GM18498 (cell line): ENCODE measurements around the gene TRAF3IP1.
A peak's percentile ranks its signal among the peaks of the same experiment; 100 is the strongest.

Experiments used
- ATAC-seq: cut with Tn5 transposase; IDR thresholded peaks from one replicate; pipeline ENCODE4 v1.9.1; 2021; ENCODE audit warnings: mild to moderate bottlenecking, moderate library complexity; ENCODE audit not compliant: unreplicated experiment

The TRAF3IP1 gene

GRCh38 chr2:238423561-238424312 is 103.4 kb downstream of the TRAF3IP1 start:
- no peak for ATAC-seq

GRCh38 chr2:238424313-238424700 is 104.0 kb downstream of the TRAF3IP1 start:
- no peak for ATAC-seq

- ATAC-seq: no peak
Measured at GRCh38 chr2:238425505-238425978, 105.2 kb downstream of the TRAF3IP1 start.

- peak; percentile 11 for ATAC-seq
Measured at GRCh38 chr2:238425979-238426567, 105.8 kb downstream of the TRAF3IP1 start.

- peak; percentile 87 for ATAC-seq
Measured at GRCh38 chr2:238426568-238427434, 106.5 kb downstream of the TRAF3IP1 start, which contains the start of gene ASB1. ASB1 (plus strand) TSS chr2:238426927; CDS start chr2:238427071, 144 bp downstream.

GRCh38 chr2:238427435-238428162 is 107.3 kb downstream of the TRAF3IP1 start:
- ATAC-seq: peak; percentile 6

- no peak for ATAC-seq
Measured at GRCh38 chr2:238428866-238429265, 108.5 kb downstream of the TRAF3IP1 start.

GRCh38 chr2:238430781-238431180 is 110.5 kb downstream of the TRAF3IP1 start:
- no peak for ATAC-seq

GRCh38 chr2:238431456-238431855 is 111.1 kb downstream of the TRAF3IP1 start:
- ATAC-seq: no peak

GRCh38 chr2:238433300-238433915 is 113.1 kb downstream of the TRAF3IP1 start:
- no peak for ATAC-seq

- ATAC-seq: no peak
Measured at GRCh38 chr2:238433941-238434845, 113.9 kb downstream of the TRAF3IP1 start.

GRCh38 chr2:238434846-238435751 is 114.8 kb downstream of the TRAF3IP1 start:
- no peak for ATAC-seq

GRCh38 chr2:238435752-238436096 is 115.4 kb downstream of the TRAF3IP1 start:
- no peak for ATAC-seq

- no peak for ATAC-seq
Measured at GRCh38 chr2:238438856-238439849, 118.8 kb downstream of the TRAF3IP1 start.

- ATAC-seq: no peak
Measured at GRCh38 chr2:238439917-238440316, 119.6 kb downstream of the TRAF3IP1 start.

GRCh38 chr2:238440331-238440730 is 120.0 kb downstream of the TRAF3IP1 start:
- ATAC-seq: no peak

- no peak for ATAC-seq
Measured at GRCh38 chr2:238440767-238441166, 120.4 kb downstream of the TRAF3IP1 start.
